ENCODE measurements around the gene ZNF438. TPM values are rescaled to one million over a fixed set of nuclear protein-coding genes. Genes with fewer than 3 reads are reported as not detected.

Gene ZNF438
- total and polyA plus RNA-seq, 2 of the 8 experiments (the other 6 are each of a cell fraction or from before 2014, with no cell fraction given), result 0.95 to 1.7 TPM

DNA sequence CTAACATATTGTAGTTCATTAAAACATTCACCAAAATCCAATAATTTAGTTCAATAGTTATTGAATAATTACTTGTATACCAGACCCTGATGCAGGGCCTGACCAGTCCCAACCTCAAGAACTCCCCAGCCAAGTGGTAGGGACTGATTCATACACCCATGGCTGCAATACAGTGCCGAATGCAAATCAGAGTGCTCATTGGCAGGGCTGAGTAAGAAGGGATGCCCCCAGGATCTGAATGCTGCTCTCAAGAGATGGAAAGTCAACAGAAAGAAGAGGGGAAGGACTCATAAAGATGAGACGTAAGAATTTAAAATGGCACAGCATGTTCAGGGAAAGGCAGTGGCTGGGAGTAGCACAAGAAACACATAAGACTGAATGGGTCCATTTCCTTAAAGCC, 29.9 kb downstream of the ZNF438 start (continued):
- TF ChIP-seq CTBP2 (IDR thresholded peaks at IDR 0.05; ENCODE audit: borderline replicate concordance, insufficient read depth, insufficient read length, low read length), result no peak
- no peak for TF ChIP-seq SP1 (IDR thresholded peaks at IDR 0.05; ENCODE audit: low read depth, low read length)
